Measurements from ENCODE around the gene CFAP157. TPM values are rescaled to one million over a fixed set of nuclear protein-coding genes. Genes with fewer than 3 reads are reported as not detected.

Gene CFAP157
- total RNA-seq, 1 experiment from 2014 or later = 0.87 TPM

- DNase-seq = peak; percentile 60
- no TSS peak for BruUV-seq (replicated peaks)
- intact Hi-C loops (cut with micrococcal nuclease; ENCODE audit: unreplicated experiment) = no loop called here
- peaks cover 11% of the 10 kb centered on the region for H3K36me3 Mint-ChIP-seq (ENCODE audit: insufficient read depth, unreplicated experiment)
- H3K4me3 Mint-ChIP-seq (ENCODE audit: low read depth, unreplicated experiment) = no peak overlapping the region
- H3K27ac Mint-ChIP-seq (ENCODE audit: unreplicated experiment) = no peak overlapping the region
- peaks cover 10% of the 10 kb centered on the region for H3K4me1 Mint-ChIP-seq (ENCODE audit: low read depth, unreplicated experiment)
- CTCF ChIA-PET = interaction anchor here (0.6 to 0.9 kb wide), 3 partner anchors 13 to 153 kb away, joined by 3 read pairs; partner anchors contain the start of gene TOR2A
- no peak for TF ChIP-seq CTCF (IDR thresholded peaks at IDR 0.05; ENCODE audit: unreplicated experiment)
- peaks cover 10% of the 10 kb centered on the region for H3K27me3 Mint-ChIP-seq (ENCODE audit: unreplicated experiment)
- H3K9me3 Mint-ChIP-seq (ENCODE audit: low read depth, unreplicated experiment) = no peaks in the 10 kb centered on the region
These were observed 14.6 kb downstream of the CFAP157 start for GRCh38 chr9:127721391-127721821.

GRCh38 chr9:127722055-127722745 is 15.4 kb downstream of the CFAP157 start:
- no peak for DNase-seq
- TF ChIP-seq CTCF (IDR thresholded peaks at IDR 0.05; ENCODE audit: unreplicated experiment) = no peak
- Mint-ChIP-seq H3K4me1 (ENCODE audit: low read depth, unreplicated experiment) (peaks cover 10% of the 10 kb centered on the region), H3K27me3 (ENCODE audit: unreplicated experiment) (peaks cover 10% of the 10 kb centered on the region), H3K27ac (ENCODE audit: unreplicated experiment) (no peak overlapping the region), H3K4me3 (ENCODE audit: low read depth, unreplicated experiment) (no peak overlapping the region), H3K9me3 (ENCODE audit: low read depth, unreplicated experiment) (no peaks in the 10 kb centered on the region), H3K36me3 (ENCODE audit: insufficient read depth, unreplicated experiment) (peaks cover 7% of the 10 kb centered on the region)
- CTCF ChIA-PET = interaction anchor here (0.6 to 0.9 kb wide), 2 partner anchors 13 to 152 kb away, joined by 3 read pairs; partner anchors contain the start of gene TOR2A
- no TSS peak for BruUV-seq (replicated peaks)
- intact Hi-C loops (cut with micrococcal nuclease; ENCODE audit: unreplicated experiment) = no loop called here

- CTCF ChIA-PET = no interaction called here
- intact Hi-C loops (cut with micrococcal nuclease; ENCODE audit: unreplicated experiment) = no loop called here
- Mint-ChIP-seq H3K4me1 (ENCODE audit: low read depth, unreplicated experiment) (peaks cover 10% of the 10 kb centered on the region), H3K4me3 (ENCODE audit: low read depth, unreplicated experiment) (no peak overlapping the region), H3K9me3 (ENCODE audit: low read depth, unreplicated experiment) (no peaks in the 10 kb centered on the region), H3K27me3 (ENCODE audit: unreplicated experiment) (peaks cover 10% of the 10 kb centered on the region), H3K27ac (ENCODE audit: unreplicated experiment) (no peak overlapping the region), H3K36me3 (ENCODE audit: insufficient read depth, unreplicated experiment) (peaks cover 5% of the 10 kb centered on the region)
- no peak for DNase-seq
- no TSS peak for BruUV-seq (replicated peaks)
- no peak for TF ChIP-seq CTCF (IDR thresholded peaks at IDR 0.05; ENCODE audit: unreplicated experiment)
These were observed 16.2 kb downstream of the CFAP157 start for GRCh38 chr9:127723013-127723412.

GRCh38 chr9:127723444-127723843 is 16.7 kb downstream of the CFAP157 start:
- DNase-seq = no peak
- Mint-ChIP-seq H3K4me3 (ENCODE audit: low read depth, unreplicated experiment) (no peak overlapping the region), H3K9me3 (ENCODE audit: low read depth, unreplicated experiment) (no peaks in the 10 kb centered on the region), H3K27ac (ENCODE audit: unreplicated experiment) (no peak overlapping the region), H3K4me1 (ENCODE audit: low read depth, unreplicated experiment) (peaks cover 10% of the 10 kb centered on the region), H3K27me3 (ENCODE audit: unreplicated experiment) (peaks cover 10% of the 10 kb centered on the region), H3K36me3 (ENCODE audit: insufficient read depth, unreplicated experiment) (peaks cover 5% of the 10 kb centered on the region)
- CTCF ChIA-PET = no interaction called here
- BruUV-seq (replicated peaks) = no TSS peak
- TF ChIP-seq CTCF (IDR thresholded peaks at IDR 0.05; ENCODE audit: unreplicated experiment) = no peak
- intact Hi-C loops (cut with micrococcal nuclease; ENCODE audit: unreplicated experiment) = no loop called here
